Measurements from ENCODE around the gene MED16.
"Not testable (repeated sequence)": the region's sequence is repeated elsewhere in the genome, so short reads cannot be mapped to it uniquely, and the experiment has no call there.

MED16 gene

DNA sequence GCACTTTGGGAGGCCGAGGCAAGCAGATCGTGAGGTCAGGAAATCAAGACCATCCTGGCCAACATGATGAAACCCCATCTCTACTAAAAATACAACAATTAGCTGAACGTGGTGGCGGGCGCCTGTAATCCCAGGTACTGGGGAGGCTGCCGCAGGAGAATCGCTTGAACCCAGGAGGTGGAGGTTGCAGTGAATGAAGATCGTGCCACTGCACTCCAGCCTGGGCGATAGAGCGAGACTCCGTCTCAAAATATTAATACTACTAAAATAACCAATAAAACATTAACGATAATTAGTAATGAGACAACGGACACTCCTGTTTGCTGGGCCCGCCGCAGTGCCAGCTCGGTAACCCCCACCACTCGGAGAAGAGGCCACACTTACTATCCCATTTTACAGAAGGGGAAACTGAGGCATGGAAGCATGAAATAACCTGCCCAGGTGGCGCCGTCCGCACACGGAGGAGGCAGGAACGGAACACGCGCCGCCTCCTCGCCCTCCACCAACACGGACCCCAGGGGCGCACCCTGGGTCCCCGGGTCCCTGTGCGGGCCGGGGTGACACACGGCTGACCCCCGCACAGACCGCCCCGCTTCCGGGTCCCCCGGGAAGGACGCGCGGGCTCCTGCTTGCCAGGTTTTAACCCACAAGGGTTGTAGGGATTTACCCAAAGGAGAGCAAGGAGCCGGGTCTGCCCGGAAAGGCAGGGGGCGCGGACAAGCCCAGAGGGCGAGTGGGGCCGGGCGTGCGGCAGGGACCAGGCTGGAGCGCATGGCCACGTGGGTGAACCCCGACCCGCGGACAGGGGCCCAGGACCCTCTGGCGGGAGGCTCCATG lies 18.4 kb upstream of the MED16 start:
- DNase-seq (ENCODE audit: low read depth in 2 of 2) = no peak

DNA sequence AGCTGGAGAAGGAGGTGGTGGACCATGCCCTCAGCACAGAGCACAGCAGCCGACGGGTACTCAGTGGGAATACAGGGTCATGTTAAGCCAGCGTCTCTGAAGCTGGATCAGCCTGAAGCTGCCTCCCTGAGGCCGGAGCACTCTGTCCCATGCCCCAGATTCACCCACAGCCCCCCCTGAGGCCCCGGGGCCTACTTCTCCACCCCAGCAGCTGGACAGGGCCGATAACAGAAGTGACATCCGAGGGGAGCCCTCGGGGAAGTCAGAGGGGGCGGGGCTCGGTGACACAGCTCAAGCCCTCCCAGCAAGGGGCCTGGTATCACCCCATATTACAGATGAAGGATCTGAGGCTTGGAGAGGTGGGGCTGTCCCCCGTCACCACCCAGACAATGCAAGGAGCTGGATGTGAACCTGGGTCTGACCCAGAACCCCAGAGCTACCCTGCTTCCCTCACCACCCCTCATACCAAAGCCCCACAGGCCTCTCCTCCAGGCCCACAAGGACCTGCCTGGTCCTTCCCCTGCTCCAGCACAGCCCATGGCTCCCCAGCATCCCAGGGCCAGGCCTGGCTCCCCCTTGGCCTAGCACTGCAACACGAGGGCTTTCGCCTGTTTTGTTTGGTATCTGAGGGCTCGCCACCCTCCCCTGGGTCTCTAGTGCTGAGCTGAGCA lies 14.3 kb upstream of the MED16 start:
- no peak for DNase-seq (ENCODE audit: low read depth in 2 of 2)

DNA sequence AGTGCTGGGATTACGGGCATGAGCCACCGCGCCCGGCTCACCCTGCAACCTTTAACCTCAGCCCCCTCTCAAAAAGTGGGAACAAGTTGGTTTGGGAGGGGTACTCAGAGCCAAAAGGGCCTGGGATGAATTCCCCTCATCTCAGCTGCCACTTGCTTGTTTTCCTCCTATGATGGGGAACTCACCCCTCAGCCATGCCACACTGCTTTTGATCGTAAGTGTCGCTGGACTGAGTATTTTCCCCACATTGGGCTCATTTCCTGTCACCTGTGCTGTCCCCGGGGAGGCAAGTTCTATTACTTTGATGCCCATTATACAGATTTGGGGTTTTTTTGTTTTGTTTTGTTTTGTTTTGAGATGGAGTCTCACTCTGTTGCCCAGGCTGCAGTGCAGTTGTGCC lies 13.5 kb upstream of the MED16 start:
- no peak for DNase-seq (ENCODE audit: low read depth in 2 of 2)

DNA sequence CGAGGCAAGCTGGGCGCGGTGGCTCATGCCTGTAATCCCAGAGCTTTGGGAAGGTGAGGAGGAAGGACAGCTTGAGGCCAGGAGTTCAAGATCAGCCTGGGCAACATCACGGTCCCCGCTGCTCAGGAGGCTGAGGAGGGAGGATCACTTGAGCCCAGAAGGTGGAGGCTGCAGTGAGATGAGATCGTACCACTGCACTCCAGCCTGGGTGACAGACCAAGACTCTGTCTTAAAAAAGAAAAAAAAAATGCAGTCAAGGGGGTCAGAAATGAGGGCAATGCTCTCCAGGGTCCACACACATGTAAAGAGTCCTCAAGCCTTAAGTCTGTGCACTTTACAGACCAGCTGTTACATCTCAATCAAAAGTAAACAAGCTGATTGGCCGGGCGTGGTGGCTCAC lies 11.6 kb upstream of the MED16 start:
- DNase-seq (ENCODE audit: low read depth in 2 of 2) = no peak

DNA sequence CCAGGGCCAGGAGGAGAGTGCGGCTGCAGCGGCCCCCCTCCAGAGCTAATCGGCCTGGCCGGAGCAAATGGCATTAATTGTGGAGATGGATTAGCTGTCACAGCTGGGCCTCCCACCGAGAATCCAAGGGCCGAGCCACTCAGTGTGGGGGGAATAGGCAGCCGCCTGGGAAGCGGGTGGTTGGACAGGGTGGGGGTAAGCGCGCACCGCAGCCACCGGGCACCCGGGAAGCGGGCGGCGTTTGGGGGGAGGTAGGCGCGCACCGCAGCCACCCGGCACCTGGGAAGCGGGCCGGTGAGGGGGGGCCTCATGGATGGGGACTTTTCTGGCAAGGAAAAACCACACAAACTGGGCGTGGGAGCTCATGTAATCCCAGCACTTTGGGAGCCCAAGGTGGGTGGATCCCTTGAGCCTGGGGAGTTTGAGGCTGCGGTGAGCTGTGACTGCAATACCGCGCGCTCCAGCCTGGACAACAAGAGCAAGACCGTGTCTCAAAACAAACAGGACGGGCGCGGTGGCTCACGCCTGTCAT lies 10.3 kb upstream of the MED16 start:
- DNase-seq (ENCODE audit: low read depth in 2 of 2) = no peak

DNA sequence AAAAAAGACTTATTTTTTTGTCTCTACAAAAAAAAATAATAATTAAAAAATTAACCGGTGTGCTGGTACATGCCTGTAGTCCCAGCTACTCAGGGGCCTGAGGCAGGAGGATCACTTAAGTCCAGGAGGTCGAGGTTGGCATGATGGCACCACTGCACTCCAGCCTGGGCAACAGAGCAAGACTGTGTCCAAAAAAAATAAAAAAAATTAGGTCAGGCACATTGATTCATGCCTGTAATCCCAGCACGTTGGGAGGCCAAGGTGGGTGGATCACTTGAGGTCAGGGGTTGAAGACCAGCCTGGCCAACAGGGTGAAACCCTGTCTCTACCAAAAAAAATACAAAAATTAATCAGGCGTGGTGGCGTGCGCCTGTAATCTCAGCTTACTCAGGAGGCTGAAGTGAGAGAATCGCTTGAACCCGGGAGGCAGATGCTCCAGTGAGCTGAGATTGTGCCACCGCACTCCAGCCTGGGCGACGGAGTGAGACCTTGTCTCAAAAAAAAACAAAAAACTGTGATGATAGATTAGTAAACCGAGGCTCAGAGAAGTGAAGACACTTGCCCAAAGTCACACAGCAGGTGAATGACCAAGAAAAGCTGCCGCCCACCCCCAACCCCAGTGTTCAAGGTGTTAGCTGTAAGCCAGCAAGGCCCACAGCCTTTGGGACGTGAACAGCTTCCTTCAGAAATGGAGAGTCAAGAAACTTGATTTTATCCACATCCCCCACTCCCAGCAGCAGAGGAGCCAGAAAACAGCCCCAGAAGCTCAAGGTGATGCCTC lies 9.6 kb upstream of the MED16 start:
- no peak for DNase-seq (ENCODE audit: low read depth in 2 of 2)

DNA sequence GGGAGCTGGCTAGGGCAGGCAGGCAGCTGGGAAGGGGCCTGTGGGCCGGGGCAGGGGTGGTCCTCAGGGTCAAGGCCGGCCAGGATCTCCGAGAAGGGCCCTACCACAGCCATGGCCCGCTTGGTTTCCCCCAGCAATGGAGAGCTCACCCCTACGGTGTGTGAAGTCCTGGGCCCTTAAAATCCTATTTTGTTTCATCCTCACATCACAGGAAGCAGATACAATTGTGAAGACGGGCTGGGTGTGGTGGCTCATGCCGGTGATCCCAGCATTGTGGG lies 9.0 kb upstream of the MED16 start:
- DNase-seq (ENCODE audit: low read depth in 2 of 2) = no peak

DNA sequence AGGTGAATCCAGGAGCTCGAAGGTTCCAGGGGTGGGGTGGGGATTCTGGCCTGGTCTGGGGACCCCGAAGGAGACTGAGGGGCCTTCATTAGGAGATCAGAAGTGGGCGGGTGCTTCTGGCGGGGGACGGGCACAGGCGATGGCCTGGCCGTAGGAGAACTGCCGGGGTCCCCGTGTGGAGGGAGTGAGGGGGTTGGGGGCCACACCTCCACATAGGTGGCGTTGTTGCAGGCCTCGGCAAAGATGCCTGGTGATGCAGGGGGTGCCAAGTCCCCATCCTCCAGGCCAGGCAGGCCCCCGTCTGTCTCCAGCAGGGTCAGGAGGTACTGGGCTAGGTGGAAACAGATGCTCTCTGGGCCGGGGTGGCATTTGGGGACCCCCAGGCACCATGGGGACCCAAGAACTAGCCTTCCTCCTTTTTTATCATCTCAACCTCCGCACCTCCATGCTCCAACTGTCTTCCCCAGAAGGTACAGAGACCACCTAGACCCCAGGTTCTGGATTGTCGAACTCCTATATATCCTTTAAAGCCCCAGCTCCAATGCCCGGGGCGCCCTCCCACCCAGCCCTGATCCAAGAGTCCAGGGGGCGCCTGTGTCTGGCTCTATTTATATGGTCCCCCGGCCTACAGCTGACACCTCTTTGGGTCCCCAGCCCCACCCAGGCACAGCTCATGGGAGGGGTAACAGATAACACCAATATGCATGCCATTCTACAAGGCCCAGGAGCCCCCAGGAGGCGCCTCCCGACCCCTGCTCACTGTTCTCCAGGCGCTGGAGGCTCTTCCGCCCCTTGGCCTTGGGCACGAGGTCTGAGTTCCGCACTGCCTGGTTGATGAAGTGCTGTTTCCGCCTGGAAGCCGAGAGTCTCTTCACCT lies 8.5 kb upstream of the MED16 start:
- DNase-seq (ENCODE audit: low read depth in 2 of 2) = no peak

DNA sequence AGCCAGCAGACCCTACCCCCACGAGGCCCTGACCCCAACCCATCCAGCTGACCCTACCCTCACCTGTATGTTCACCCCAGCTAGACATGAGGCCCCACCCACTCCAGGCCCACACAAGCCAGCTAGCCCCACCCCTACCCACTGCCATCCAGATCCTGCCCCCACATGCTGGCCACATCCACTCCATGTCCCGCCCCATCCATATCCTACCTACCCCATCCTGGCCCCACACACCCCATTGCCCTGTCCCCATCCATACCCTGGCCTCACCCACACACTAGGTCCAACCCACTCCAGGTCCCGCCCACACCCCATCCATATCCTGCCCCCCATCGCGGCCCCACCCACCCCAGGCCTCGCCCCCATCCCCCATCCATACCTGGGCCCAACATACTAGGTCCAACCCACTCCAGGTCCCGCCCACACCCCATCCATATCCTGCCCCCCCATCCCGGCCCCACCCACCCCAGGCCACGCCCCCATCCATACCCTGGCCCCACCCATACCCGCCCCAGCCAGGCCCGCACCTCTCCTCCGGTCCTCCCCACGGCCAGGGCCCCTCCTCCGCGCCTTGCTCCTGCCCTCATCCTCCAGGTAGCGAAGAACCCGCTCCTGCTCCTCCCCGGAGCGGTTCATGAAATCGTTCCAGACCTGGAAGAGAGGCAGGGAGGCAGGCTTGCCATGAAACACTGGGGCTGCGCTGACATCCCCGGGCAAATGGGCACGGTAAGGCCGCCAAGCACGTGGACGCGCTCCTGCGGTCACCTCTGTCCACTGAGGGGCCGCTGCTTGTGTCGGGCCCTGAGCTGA lies 7.5 kb upstream of the MED16 start:
- DNase-seq (ENCODE audit: low read depth in 2 of 2) = no peak

DNA sequence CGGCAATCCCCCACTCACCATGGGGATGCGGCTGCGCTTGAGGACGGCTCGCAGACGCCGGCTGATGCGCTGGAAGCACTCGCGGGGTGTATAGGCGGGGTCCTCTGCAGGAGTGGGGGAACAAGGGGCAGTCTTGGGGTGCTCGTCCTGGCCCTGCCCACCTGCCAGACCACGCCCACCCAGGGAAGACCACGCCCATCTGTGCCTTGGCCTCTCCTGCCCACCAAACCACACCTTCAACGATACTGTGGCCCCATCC lies 7.0 kb upstream of the MED16 start:
- no peak for DNase-seq (ENCODE audit: low read depth in 2 of 2)

DNA sequence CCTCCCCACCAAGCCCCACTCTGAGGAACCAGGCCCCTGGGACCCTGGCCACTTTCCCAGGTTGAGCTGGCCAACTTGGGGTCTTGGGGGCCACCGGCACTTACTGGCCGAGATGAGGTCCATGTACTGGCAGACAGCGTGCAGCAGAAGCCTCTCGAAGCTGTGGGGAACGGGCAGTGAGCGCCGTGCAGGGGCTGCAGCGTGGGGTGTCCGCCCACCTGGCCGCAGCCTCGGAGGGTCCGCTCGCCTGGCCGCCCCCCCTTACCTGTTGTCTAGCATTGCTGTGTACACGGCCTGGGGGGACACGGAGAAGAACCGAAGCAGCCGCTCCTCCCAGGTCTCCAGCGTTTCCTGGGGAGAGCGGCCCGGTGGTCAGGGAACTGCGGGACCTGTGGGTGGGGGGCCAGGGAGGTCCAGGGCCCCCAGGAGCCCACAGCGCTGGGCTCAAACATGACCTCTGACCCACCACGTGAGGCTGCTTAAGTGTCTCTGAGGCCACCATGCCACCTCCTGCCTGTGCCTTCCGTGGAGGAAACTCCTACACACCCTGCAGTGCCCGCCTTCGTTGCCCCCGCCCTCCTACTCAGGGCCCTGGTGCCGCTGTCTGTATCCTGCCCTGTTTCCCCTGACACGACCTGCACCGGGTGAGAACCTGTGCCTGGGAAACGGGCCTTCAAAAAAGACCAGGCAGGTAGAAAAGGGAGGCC lies 6.5 kb upstream of the MED16 start:
- no peak for DNase-seq (ENCODE audit: low read depth in 2 of 2)

DNA sequence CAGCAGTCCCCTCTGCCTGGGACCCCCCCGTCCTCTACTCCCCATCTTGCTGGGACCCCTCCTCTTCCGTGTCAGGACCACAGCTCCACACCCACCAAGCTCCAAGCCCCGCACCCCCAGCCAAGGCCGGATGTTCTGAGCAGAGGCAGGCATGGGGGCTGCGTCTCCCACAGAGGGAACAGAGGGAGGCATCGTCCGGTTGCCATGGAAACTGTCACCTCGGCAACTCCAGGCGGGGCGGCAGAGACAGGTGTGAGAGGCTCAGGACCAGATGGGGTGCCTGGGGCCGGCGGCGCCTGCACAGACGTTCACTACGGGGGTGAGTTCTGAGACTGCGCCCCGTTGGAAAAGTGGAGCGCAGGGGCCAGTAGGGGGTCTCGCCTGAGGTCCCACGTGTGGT lies 5.7 kb upstream of the MED16 start:
- DNase-seq (ENCODE audit: low read depth in 2 of 2) = no peak

DNA sequence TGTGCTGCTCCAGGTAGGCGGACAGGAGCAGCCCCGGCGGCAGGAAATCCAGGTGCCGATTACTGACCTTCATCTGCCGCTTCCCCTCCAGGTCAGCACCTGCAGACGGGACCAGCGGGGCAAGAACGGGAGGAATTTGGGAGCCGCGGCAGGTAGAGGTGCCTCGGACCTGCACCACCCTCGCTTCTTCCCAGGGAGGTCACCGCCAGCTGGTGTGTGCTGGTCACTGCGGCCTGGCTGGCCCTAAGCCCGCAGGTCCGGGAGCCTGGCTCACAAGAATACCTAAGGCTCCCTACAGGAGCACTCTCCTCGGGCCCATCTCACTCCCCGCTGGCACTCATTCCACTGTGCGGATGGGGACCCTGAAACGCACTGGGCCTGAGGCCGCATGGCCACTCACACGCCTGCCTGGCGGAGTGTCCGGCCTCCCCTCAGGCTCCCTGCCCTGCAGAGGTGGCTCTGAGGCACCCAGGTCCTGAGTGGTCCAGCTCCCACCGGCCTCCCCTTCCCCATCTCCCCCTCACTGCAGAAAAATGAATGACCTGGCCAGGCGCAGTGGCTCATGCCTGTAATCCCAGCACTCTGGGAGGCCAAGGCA lies 4.6 kb upstream of the MED16 start:
- no peak for DNase-seq (ENCODE audit: low read depth in 2 of 2)

DNA sequence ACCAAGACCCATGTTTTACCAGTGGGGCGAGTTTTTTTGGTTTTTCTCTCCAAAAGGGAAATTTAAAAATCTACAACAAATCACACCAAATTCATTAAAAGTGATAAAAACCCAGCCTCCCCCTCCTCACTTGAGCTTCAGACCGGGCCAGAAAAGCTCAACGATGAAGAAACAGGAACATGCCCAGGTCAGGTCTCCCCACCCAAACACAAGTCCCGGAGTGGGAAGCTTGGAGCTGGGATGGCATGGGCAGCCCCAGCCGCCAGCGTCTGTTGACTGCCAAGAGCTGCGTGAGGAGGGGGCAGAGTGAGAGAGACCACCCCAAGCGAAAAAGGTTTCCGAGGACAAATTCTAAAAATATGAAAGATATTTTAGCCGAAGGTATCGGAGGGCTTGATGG lies 4.0 kb upstream of the MED16 start:
- no peak for DNase-seq (ENCODE audit: low read depth in 2 of 2)

DNA sequence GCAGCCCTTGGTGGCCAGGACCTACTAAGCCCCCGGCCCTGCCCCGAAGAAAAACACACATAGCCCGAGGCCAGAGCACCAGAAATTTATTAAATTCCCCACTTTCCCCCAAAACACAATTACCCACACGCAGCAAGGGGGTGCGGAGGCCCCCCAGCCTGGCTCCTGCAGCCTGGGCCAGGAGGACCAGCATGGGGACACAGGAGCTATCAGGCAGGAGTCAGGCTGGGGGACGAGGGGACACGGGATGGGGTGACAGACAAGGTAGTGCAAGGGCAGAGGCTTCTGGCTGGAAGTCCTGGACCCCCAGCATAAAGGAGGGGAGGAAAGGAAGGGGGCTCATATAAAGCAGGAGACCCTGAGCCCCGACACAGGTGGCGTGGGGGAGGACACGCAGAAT lies 3.4 kb upstream of the MED16 start:
- DNase-seq (ENCODE audit: low read depth in 2 of 2) = no peak

DNA sequence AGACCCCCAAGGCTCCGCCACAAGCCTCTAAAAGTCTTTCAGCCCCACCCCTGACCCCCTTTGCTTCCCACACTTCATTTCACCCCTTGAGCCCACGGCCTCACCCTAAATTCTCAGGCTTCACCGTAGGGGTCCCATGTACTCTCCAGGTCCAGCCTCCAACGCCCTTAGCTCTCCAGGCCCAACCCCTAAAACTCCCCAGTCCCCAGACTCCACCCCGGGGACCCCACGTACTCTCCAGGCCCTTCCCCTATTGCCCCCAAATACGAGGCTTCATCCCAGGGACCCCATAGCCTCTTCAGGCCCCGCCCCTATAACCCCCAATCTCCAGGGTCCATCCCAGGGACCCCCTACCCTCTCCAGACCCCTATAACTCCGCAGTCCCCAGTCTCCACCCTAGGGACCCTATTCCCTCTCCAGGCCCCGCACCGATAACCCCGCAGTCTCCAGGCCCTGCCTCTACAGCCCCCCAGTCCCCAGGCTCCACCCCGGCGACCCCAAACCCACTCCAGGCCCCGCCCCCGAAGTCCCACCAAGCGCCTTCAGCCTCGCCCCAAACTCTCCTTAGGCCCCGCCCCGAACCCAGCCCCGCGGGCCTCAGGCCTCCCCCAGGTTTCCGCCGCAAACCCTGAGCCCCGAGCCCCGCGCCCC lies 619 bp downstream of the MED16 start:
- no peak for DNase-seq (ENCODE audit: low read depth in 2 of 2)

DNA sequence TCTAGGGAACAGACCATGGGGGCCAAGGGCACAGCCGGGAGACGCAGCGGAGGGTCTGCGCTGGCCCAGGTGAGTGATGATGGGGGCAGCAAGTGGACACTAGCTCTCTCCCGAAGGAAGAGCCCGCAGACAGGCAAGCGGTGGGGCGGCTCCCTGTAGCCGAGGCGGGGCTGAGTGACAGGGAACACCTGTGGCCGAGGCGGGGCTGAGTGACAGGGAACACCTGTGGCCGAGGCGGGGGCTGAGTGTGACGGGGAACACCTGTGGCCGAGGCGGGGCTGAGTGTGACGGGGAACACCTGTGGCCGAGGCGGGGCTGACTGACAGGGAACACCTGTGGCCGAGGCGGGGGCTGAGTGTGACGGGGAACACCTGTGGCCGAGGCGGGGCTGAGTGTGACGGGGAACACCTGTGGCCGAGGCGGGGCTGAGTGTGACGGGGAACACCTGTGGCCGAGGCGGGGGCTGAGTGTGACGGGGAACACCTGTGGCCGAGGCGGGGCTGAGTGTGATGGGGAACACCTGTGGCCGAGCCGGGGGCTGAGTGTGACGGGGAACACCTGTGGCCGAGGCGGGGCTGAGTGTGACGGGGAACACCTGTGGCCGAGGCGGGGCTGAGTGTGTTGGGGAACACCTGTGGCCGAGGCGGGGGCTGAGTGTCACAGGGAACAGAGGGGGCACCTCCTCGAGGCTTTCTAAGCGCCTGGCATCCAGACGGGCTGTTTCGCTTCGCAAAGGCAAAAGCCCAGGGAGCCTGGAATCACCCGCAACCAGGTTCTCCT lies 1.4 kb downstream of the MED16 start:
- DNase-seq (ENCODE audit: low read depth in 2 of 2) = not testable (repeated sequence)

DNA sequence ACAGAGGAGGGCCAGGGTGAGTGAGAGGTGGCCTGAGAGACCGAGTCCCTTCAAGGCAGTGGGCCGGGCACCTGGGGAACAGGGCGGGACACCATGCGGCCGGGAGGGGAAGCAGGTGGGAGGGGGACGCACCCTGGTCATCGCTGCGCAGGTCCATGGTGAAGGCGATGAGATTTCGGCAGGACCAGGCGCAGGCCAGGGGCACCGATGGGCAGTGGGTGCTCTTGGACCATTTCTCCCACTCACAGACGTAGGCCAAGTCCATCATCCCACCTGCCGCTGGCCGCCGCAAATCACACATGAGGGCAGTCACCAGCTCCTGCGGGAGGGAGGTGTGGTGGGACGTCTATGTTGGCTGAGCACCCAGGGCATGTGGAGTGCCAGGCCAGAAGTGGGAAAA lies 2.2 kb downstream of the MED16 start:
- no peak for DNase-seq (ENCODE audit: low read depth in 2 of 2)

All from stimulated activated CD4-positive, alpha-beta T cell treated with anti-CD3 and anti-CD28 coated beads, Interleukin-1b, Interleukin-23, amount 100 ng/mL, for 4 hours (primary cell).